DND-41 (cell line): Measurements from ENCODE around the gene SEMA5A.

Experiments
- ATAC-seq: fragments of 200-7000 bp; cut with Tn5 transposase; 3 replicates; pipeline ENCODE4 v1.9.1; 2021; ENCODE audit warnings: low read depth; ENCODE audit not compliant: insufficient read depth
- DNase-seq: peaks from one replicate; pipeline ENCODE4 v3.0.0-alpha.2; 2020
- H2AFZ ChIP-seq: 2 replicates; pipeline ENCODE4 v1.6.0; 2012; ENCODE audit warnings: low read depth, low read length
- H3K27ac ChIP-seq: 2 replicates; pipeline ENCODE4 v1.5.1; 2012; ENCODE audit warnings: low read length, inconsistent platforms
- H3K27me3 ChIP-seq: fragments of 200-600 bp; sonication (generic); 2 replicates; pipeline ENCODE4 v1.6.0; 2012; ENCODE audit warnings: low read length, mild to moderate bottlenecking, inconsistent platforms; ENCODE audit not compliant: insufficient read depth, poor library complexity
- H3K36me3 ChIP-seq: 2 replicates; pipeline ENCODE4 v1.5.1; 2012; ENCODE audit warnings: low read length, inconsistent platforms; ENCODE audit not compliant: insufficient read depth
- H3K4me1 ChIP-seq: 2 replicates; pipeline ENCODE4 v1.5.1; 2012; ENCODE audit warnings: mild to moderate bottlenecking, low read length; ENCODE audit not compliant: insufficient read depth
- H3K4me2 ChIP-seq: 2 replicates; pipeline ENCODE4 v1.6.0; 2012; ENCODE audit warnings: mild to moderate bottlenecking, moderate library complexity, low read length, inconsistent platforms; ENCODE audit not compliant: insufficient read depth
- H3K4me3 ChIP-seq, 2 experiments: fragments of 200-600 bp in 1 of 2; shearing (Covaris generic) in 1 of 2; 2 replicates each; pipeline ENCODE4 v1.5.1; 2012 to 2016; ENCODE audit warnings: inconsistent platforms in 2 of 2, low read length in 2 of 2, mild to moderate bottlenecking in 2 of 2, low read depth in 1 of 2, moderate library complexity in 1 of 2
- H3K79me2 ChIP-seq: 2 replicates; pipeline ENCODE4 v1.6.0; 2012; ENCODE audit warnings: low read length, inconsistent platforms; ENCODE audit not compliant: insufficient read depth
- H3K9ac ChIP-seq: 2 replicates; pipeline ENCODE4 v1.6.0; 2012; ENCODE audit warnings: low read depth, mild to moderate bottlenecking, inconsistent platforms, low read length, moderate library complexity
- H3K9me3 ChIP-seq: 2 replicates; pipeline ENCODE4 v1.5.1; 2012; ENCODE audit warnings: low read length, moderate library complexity, mild to moderate bottlenecking, inconsistent platforms; ENCODE audit not compliant: insufficient read depth, severe bottlenecking
- H4K20me1 ChIP-seq: 2 replicates; pipeline ENCODE4 v1.6.0; 2012; ENCODE audit warnings: low read length; ENCODE audit not compliant: insufficient read depth
- CTCF ChIP-seq: IDR thresholded peaks from 2 replicates; pipeline ENCODE4 v1.5.1; 2012; ENCODE audit warnings: borderline replicate concordance, low read length, moderate library complexity, mild to moderate bottlenecking; ENCODE audit not compliant: poor library complexity, severe bottlenecking; ENCODE audit errors: extremely low read depth
- EZH2 ChIP-seq: IDR thresholded peaks from 3 replicates; pipeline ENCODE4 v1.6.1; 2012; ENCODE audit warnings: borderline replicate concordance, low read depth, mild to moderate bottlenecking, moderate library complexity, low read length, inconsistent platforms; ENCODE audit not compliant: severe bottlenecking

SEMA5A gene

DNA sequence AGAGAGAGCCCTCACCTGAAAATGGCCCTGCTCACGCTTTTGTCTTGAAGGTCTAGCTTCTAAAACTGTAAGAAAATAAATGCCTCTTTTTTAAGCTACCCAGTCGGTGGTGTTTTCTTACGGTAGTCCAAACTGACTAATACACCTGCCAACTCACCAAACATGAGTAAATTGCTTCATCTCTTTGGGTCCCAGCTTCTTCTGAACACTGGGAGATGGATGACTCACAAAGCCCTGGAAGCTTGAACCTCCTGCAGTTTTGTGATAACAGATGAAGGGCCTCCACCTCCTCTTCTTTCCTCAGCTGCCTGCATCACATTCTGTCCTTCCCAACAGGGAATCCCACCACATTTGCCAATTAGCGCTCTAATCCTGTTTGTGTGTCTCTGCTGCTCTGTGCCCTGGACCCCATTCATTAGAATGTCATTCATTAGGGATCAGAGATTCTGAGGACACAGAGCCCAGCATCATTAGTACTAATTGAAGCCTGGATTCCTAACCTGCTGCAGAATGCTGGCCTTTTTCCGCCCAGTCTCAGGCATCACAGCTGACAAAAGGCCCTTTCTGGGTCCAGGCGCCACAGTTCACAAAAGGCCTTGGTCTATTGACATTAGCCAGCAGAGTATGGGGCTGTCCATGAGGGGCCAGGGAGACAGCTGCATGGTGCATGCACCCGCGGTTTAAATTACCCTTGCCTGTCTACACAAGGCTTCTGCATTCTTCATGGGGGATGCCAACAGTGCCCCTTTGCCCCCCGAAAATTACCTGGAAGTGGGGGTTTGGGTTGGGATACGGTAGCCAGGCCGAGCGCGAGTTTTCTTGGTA is 349.3 kb downstream of the SEMA5A start:
- Histone ChIP-seq H2AFZ (no peak overlapping the region), H3K4me1 (no peaks in the 10 kb centered on the region), H3K9ac (no peak overlapping the region), H3K27ac (no peak overlapping the region), H3K9me3 (no peaks in the 10 kb centered on the region), H3K4me2 (no peak overlapping the region), H4K20me1 (no peaks in the 10 kb centered on the region), H3K79me2 (no peaks in the 10 kb centered on the region), H3K4me3 (no peak overlapping the region), H3K27me3 (no peaks in the 10 kb centered on the region), H3K36me3 (no peaks in the 10 kb centered on the region)
- DNase-seq, result no peak
- TF ChIP-seq CTCF (no peak), EZH2 (no peak)
- ATAC-seq, result no peak

DNA sequence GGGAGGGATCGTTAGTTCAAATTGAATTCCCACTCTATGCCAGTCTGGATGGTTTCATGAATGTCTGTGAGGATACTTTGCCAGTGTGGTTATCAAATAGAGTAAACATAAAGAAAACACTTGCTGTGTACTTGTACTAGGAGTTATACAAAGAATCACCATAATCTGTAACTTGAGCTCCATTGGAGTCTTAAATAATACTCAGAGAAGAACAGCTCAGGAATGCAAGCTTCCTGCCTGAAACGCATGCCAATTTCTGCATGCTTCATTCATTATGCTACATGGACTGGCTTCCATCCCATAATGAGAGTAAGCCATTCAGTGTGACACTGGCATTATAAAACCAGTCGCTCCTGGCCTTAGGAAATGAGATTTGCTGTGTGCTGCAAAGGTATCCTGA is 351.4 kb downstream of the SEMA5A start:
- no peak for DNase-seq
- ATAC-seq, result no peak

DNA sequence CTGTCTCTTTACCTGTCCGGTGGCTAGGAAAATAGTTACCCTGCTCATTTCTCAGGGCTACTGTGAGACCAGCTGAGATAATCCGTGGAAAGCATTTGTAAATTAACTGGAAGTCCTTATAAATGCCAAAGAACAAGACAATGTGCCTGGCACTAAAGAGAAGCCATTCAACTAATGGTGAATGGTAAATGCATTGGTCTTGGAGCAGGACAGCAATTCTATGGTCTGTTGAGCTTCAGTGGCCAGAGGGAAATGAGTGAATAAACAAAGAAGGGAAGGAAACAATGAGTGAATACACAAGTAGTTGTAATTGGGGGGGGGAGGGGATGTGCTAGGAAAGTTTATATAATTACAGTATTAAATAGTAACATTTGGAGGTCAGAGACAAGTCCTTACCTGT is 353.6 kb downstream of the SEMA5A start:
- no peak overlapping the region for H3K27ac ChIP-seq
- no peaks in the 10 kb centered on the region for H3K27me3 ChIP-seq
- H3K36me3 ChIP-seq, result no peaks in the 10 kb centered on the region
- no peak overlapping the region for H3K9ac ChIP-seq
- H3K9me3 ChIP-seq, result peaks cover 3% of the 10 kb centered on the region
- H3K4me2 ChIP-seq, result no peak overlapping the region
- ATAC-seq (no peak), DNase-seq (no peak)
- peaks cover 16% of the 10 kb centered on the region for H3K4me1 ChIP-seq
- no peaks in the 10 kb centered on the region for H4K20me1 ChIP-seq
- no peak overlapping the region for H3K4me3 ChIP-seq
- no peak overlapping the region for H2AFZ ChIP-seq
- no peak for TF ChIP-seq EZH2
- TF ChIP-seq CTCF, result no peak
- H3K79me2 ChIP-seq, result no peaks in the 10 kb centered on the region

More for the DNA sequence above, 351.4 kb downstream of the SEMA5A start:
- H3K27ac ChIP-seq, result no peak overlapping the region
- H3K4me1 ChIP-seq, result no peaks in the 10 kb centered on the region
- no peak overlapping the region for H3K4me2 ChIP-seq
- no peak for TF ChIP-seq EZH2
- no peak for TF ChIP-seq CTCF
- no peaks in the 10 kb centered on the region for H3K79me2 ChIP-seq
- H3K4me3 ChIP-seq, result no peak overlapping the region
- no peaks in the 10 kb centered on the region for H3K9me3 ChIP-seq
- no peaks in the 10 kb centered on the region for H3K36me3 ChIP-seq
- no peaks in the 10 kb centered on the region for H3K27me3 ChIP-seq
- no peak overlapping the region for H2AFZ ChIP-seq
- no peak overlapping the region for H3K9ac ChIP-seq
- no peaks in the 10 kb centered on the region for H4K20me1 ChIP-seq
